HG03103 (cell line): Measurements from ENCODE around the gene TANC1.
"Not testable (repeated sequence)": the region's sequence is repeated elsewhere in the genome, so short reads cannot be mapped to it uniquely, and the experiment has no call there.

ENCODE experiments used
- ATAC-seq: cut with Tn5 transposase; IDR thresholded peaks from one replicate; pipeline ENCODE4 v1.9.1; 2021; ENCODE audit warnings: low read depth; ENCODE audit not compliant: unreplicated experiment

TANC1 gene

DNA sequence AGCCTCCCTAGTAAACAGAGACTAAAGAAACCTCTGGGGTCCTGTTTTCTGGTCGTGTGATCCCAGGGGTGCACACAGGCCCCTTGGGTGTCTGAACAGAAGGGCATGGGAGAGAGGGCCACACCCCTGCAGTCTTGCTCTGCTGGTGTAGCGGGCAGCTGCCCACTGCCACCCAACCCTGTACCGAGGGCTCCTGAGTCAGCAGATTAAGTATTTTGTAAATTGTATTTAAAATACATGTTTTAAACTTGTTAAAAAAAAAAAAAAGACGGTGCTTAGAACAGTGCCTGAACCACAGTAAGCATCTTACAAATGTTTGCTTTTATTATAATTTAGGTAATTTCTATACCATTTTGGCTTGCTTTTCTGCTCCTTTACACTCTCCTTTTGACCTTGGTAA is 113.7 kb downstream of the TANC1 start:
- ATAC-seq = no peak

DNA sequence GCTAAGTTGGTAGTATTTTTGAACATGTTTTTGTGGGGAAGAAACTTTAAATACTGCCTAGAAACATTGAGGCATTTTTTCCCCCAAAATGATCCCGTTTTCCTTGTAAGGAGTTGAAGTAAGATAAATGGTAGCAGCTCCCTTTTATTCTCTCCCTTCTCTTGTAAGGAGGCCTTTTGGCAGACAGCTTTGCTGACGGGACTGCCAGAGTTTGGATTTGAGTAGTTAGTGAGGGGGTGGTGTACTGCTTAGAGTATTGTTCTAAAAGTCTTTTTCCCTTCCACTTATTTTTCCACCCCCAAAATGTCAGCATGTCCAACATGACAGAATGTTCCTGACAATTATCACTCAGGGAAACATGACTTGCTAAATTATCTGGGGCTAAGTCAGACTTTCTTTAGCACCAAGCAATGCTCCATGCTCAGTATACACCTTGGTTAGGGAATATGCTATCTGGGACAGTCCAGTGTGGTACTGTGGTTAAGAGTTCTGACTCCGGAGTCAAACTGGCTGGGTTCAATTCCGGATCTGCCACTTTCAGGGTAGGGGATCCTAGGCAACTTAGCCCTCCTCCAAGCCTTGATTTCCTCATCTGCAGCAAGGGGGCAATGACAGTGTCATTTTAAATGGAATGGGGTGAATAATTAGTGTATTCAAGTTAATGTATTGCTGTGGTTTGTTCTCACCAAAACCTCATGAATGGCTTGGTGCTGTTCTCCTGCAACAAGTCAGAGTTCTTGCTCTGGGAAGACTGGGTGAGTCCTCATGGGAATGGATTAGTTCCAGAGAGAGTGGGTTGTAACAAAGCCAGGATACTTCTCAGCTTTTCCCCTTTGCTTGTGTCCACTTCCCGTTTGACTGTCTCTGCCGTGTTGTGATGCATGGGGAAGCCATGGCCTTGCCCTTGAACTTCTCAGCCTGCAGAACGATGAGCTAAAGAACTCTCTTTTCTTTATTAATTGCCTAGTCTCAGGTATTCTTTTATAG is 116.2 kb downstream of the TANC1 start:
- ATAC-seq = no peak

DNA sequence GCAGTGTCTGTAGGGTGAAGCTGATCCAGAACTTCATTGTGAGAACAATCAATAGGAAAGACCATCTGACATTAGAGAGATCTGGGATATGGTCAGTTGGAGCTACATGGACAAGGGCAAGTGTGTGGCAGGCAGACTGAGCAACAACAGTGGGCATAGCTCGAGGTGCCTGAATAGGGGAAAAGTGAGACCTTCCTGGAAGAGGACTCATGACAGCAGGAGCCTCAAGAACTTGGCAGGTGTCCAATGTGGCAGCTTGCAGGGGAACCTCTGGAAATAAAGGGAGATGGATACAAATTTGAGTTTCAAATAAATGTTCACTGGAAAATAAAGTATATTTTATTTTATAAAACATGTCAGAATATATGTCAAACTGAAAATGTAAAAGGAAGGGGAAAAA is 117.9 kb downstream of the TANC1 start:
- no peak for ATAC-seq

- no peak for ATAC-seq
Observed at GRCh38 chr2:159086826-159087225, 118.4 kb downstream of the TANC1 start.

- no peak for ATAC-seq
Observed at GRCh38 chr2:159088906-159089305, 120.5 kb downstream of the TANC1 start.

- ATAC-seq = no peak
Observed at GRCh38 chr2:159089543-159089942, 121.1 kb downstream of the TANC1 start.

DNA sequence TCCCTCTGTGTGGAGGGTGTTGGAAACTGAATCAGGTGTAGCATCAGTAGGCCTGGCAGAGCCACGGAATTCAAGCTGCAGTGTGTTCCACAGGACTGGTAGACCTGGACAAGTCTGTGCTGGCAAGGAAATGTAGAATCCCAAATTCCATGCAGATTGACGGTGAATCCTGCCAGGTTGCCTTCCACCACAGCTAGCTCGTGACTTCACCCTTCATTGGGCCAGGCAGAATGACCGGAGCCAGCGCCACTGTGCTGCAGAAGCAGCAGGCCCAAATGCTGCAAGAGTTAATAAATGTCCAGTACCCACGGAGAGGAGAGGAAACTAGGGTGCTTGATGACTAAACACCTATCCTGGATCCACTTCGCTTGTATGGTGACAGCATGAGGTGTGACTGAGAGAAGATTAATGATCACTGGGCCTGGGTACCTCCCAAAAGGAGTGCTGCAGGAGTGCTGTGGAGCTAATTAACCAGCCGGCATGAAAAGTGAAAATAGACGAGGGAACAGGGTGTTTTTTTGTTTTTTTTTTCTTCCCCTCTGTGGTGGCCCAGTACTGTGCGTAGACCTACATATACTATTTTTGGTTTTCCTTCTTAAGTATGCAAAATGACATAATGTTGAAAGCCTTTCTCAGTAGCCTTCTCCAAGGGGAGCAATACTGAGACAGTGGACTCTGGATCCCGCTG is 122.2 kb downstream of the TANC1 start:
- ATAC-seq = peak; percentile 57

GRCh38 chr2:159091381-159091780 is 122.9 kb downstream of the TANC1 start:
- ATAC-seq = no peak

- peak; percentile 54 for ATAC-seq
Observed at GRCh38 chr2:159091976-159092375, 123.5 kb downstream of the TANC1 start.

DNA sequence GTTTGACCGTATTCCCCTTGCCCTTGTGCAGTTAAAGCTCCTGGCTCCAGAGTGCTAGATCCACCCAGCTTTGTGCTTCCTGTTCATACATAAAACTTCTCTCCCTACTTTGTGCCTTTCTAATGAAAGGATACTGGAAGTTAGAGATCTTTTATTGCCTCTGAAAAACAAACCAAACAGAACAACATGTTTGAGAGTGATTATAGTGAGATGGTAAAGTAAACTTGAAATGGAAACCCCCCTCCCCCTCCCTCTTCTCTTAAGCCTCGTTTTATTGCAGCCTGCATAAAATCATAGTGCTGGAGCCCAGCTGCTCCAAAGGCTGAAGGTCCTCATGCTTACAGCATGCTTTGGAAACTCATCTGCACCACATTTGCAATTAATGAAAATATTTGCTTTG is 125.1 kb downstream of the TANC1 start:
- no peak for ATAC-seq

DNA sequence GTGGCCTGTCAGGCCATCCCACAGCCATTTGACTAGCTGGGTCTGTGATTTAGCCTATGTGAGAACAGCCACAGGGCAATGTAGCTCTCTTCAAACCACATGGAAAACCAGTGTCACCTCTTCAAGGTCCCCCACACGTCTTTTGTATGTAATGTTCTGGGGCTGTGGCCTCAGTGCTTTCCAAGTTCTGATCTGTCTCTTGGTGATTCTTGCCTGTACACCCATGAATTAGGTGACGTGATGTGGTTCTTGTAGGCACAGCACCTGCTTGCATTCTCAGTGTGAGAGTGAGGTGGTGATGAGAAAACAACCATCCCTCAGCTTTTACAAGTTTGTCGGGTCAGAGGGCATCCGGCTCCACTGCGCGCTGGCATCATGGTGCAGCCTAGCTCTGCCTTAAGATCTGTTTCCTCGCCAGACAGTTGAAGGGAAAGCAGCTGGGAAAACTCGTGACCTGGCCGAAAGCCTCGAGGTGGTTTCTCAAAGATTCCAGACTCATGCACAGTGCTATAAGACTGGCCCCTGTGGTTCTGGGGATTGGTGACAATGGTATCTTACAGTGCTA is 125.8 kb downstream of the TANC1 start:
- ATAC-seq = no peak

DNA sequence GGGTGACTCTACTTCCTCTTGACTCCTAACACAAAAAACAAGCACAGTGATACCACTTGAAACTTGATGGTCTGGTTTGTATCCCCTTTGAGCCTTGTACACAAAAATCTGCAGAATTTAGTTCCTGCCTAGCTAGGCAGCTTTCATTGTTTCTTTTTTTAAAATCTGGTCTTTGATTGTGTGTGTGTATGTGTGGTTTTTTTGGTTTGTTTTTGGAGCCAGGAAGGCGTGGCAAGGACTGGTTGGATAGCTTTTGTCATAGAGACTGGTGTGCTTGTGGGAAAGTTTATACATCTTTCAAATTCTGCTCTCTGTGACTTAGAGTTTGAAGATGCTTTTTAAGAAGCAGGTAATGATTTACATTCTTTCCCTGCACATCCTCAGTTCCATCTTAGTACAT is 127.4 kb downstream of the TANC1 start:
- ATAC-seq = no peak

- ATAC-seq = not testable (repeated sequence)
Observed at GRCh38 chr2:159096302-159096855, 127.9 kb downstream of the TANC1 start.

- no peak for ATAC-seq
Observed at GRCh38 chr2:159096901-159097300, 128.5 kb downstream of the TANC1 start.

DNA sequence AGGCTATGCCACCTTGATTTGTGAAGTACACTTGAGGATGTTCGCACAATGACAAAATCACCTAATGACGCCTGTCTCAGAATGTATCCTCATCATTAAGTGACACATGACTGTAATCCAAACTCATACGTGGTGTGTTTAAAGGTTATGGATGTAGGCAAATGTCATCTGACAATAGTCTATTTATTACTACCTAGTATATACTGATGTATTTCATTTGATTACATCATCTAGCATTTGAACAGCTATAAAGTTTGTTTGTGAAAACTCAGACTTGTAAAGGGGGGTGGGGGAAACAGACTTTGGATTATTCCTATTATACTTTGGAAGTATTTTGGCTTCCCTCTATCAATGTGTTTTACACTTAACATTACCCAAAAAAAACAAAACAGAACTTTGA is 129.9 kb downstream of the TANC1 start:
- ATAC-seq = no peak

GRCh38 chr2:159098921-159099411 is 130.5 kb downstream of the TANC1 start:
- ATAC-seq = no peak

DNA sequence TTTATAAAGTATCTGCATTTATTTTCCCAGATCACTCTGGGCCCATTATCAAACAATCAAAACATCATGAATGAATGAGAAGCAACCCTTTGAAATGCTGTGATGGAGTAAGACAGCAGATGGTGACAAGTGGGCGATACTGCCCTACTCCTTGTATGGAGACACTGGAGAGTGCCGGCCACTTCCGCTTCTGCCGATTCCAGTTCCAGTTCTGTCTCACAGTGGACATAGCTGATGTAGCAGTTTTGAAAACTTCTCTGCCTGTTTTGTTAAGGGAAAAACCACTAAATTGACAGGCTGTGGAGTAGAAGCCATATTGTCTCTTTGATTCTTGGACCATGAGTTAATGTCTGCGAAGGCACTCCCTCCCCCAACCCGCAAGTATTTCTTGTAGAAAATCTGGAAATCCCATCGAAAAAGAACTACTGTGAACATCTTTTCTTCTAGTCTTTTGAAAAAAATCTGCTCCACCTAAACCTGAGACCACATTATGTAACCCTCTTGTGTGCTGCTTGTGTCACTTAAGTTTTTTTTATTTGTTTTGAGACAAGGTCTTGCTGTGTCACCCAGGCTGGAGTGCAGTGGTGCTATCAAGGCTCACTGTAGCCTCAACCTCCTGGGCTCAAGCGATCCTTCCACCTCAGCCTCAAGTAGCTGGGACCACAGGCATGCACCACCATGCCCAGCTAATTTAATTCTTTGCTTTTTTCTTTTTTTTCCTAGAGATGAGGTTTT is 133.5 kb downstream of the TANC1 start:
- ATAC-seq = no peak

- ATAC-seq = no peak
Observed at GRCh38 chr2:159103411-159103810, 135.0 kb downstream of the TANC1 start.

GRCh38 chr2:159106109-159106508 is 137.7 kb downstream of the TANC1 start:
- ATAC-seq = no peak

- ATAC-seq = no peak
Observed at GRCh38 chr2:159108181-159108893, 139.9 kb downstream of the TANC1 start.
